GM19238 (cell line): Measurements from ENCODE around the gene LRRC32.

Source experiments
- DNase-seq: peaks from one replicate; pipeline ENCODE4 v3.0.0; 2011; ENCODE audit warnings: low spot score; ENCODE audit not compliant: insufficient read length

LRRC32 gene

GRCh38 chr11:76664578-76665061, 5.9 kb downstream of the LRRC32 start:
- DNase-seq, result no peak

GRCh38 chr11:76663912-76664440, 6.6 kb downstream of the LRRC32 start:
- no peak for DNase-seq

- no peak for DNase-seq
Observed at GRCh38 chr11:76663486-76663810, 7.1 kb downstream of the LRRC32 start.

GRCh38 chr11:76662656-76663485, 7.7 kb downstream of the LRRC32 start:
- no peak for DNase-seq

- no peak for DNase-seq
Observed at GRCh38 chr11:76661834-76662434, 8.6 kb downstream of the LRRC32 start.

GRCh38 chr11:76661306-76661751, 9.2 kb downstream of the LRRC32 start:
- DNase-seq, result no peak

- DNase-seq, result no peak
Observed at GRCh38 chr11:76660533-76661305, 9.8 kb downstream of the LRRC32 start.

- DNase-seq, result no peak
Observed at GRCh38 chr11:76659672-76660532, 10.6 kb downstream of the LRRC32 start.

GRCh38 chr11:76658651-76659650, 11.6 kb downstream of the LRRC32 start:
- no peak for DNase-seq

GRCh38 chr11:76658231-76658630, 12.3 kb downstream of the LRRC32 start:
- no peak for DNase-seq

GRCh38 chr11:76657187-76658170, 13.1 kb downstream of the LRRC32 start:
- no peak for DNase-seq

- DNase-seq, result no peak
Observed at GRCh38 chr11:76656571-76657081, 13.9 kb downstream of the LRRC32 start.

- no peak for DNase-seq
Observed at GRCh38 chr11:76656050-76656531, 14.5 kb downstream of the LRRC32 start.

GRCh38 chr11:76655501-76656049, 15.0 kb downstream of the LRRC32 start:
- DNase-seq, result no peak

GRCh38 chr11:76654980-76655379, 15.6 kb downstream of the LRRC32 start:
- DNase-seq, result no peak

GRCh38 chr11:76654298-76654851, 16.2 kb downstream of the LRRC32 start:
- no peak for DNase-seq

GRCh38 chr11:76653674-76654284, 16.8 kb downstream of the LRRC32 start:
- DNase-seq, result no peak
